HEK293T (cell line): Measurements from ENCODE around the gene GALNS.

ENCODE experiments used
- L3MBTL2 ChIP-seq: fragments of 450-650 bp; conservative IDR thresholded peaks from 2 replicates; pipeline ENCODE4 v1.6.1; 2016; ENCODE audit warnings: mild to moderate bottlenecking
- SP1 ChIP-seq: fragments of 450-650 bp; IDR thresholded peaks from 2 replicates; pipeline ENCODE4 v1.6.1; 2017
- SUZ12 ChIP-seq: fragments of 450-650 bp; IDR thresholded peaks from 2 replicates; pipeline ENCODE4 v1.6.1; 2016; ENCODE audit warnings: mild to moderate bottlenecking

GRCh38 chr16:88790312-88791211, 66.2 kb downstream of the GALNS start:
- TF ChIP-seq SUZ12: no peak
- TF ChIP-seq L3MBTL2: no peak
- no peak for TF ChIP-seq SP1
